HepG2 (cell line): ENCODE data around the gene TNFAIP6. TPM values are rescaled to one million over a fixed set of nuclear protein-coding genes. Genes with fewer than 3 reads are reported as not detected.
"Not testable (repeated sequence)": the region's sequence is repeated elsewhere in the genome, so short reads cannot be mapped to it uniquely, and the experiment has no call there.

Source experiments
- ATAC-seq: fragments of 200-7000 bp; cut with Tn5 transposase; 3 replicates; pipeline ENCODE4 v1.9.1; 2020; ENCODE audit warnings: mild to moderate bottlenecking, moderate library complexity
- BruUV-seq: library from RNA; stranded (reverse); fragments of 400-500 nt; replicated peaks from 2 replicates; lab custom pipeline; 2021; lab: Mats Ljungman, UMichigan
- CTCF ChIA-PET: fragments of 300-600 bp; formaldehyde crosslinking; extraction: SDS; loops from one replicate; lab custom pipeline; 2021; ENCODE audit warnings: low total read pairs, inconsistent platforms, low intra/inter-chr PET ratio; lab: Yijun Ruan, JAX
- POLR2A ChIA-PET: fragments of 350-600 bp; sonication (Branson Sonifier 250); formaldehyde crosslinking; loops from one replicate; lab custom pipeline; 2020; ENCODE audit warnings: antibody characterized with exemption, inconsistent platforms; lab: Yijun Ruan, JAX
- DNase-seq: peaks from one replicate; pipeline ENCODE4 v3.0.0-alpha.2; 2015; ENCODE audit warnings: low spot score
- FAIRE-seq: peaks from 3 replicates; lab custom pipeline; 2011; peaks lifted over from hg19 to GRCh38; lab: Jason Lieb, UNC
- H2AFZ ChIP-seq: one replicate; pipeline ENCODE4 v1.6.1; 2011; ENCODE audit warnings: low read length, inconsistent platforms
- H3K27ac ChIP-seq: fragments of 300-600 bp; 3 replicates; pipeline ENCODE4 v1.8.0; 2011; ENCODE audit warnings: mixed run types, mild to moderate bottlenecking, mixed read lengths, low read length, inconsistent platforms; ENCODE audit not compliant: insufficient read depth; ENCODE audit errors: extremely low read length
- H3K27me3 ChIP-seq, 2 experiments: fragments of 200-600 bp in 1 of 2; 2 replicates in 1 of 2; 3 replicates in 1 of 2; pipeline versions ENCODE4 v1.6.0 to v1.8.0; 2011; ENCODE audit warnings: low read length in 2 of 2, mild to moderate bottlenecking in 2 of 2, moderate library complexity in 2 of 2, inconsistent platforms in 1 of 2; ENCODE audit not compliant: insufficient read depth in 2 of 2, control insufficient read depth in 1 of 2
- H3K36me3 ChIP-seq, 2 experiments: fragments of 200-600 bp in 1 of 2; replicated peaks in 1 of 2; 2 replicates in 1 of 2; 3 replicates in 1 of 2; pipeline versions ENCODE4 v1.5.1 to v1.8.0; 2011; ENCODE audit warnings: low read length in 2 of 2, inconsistent platforms in 1 of 2; ENCODE audit not compliant: insufficient read depth in 2 of 2, control insufficient read depth in 1 of 2
- H3K4me1 ChIP-seq: 2 replicates; pipeline ENCODE4 v1.5.1; 2012; ENCODE audit warnings: low read length, inconsistent platforms; ENCODE audit not compliant: insufficient read depth
- H3K4me2 ChIP-seq: 2 replicates; pipeline ENCODE4 v1.6.0; 2011; ENCODE audit warnings: low read depth, low read length, inconsistent platforms
- H3K4me3 ChIP-seq, 3 experiments: fragments of 200-600 bp in 1 of 3; sonication (generic), shearing (Covaris generic) in 1 of 3; replicated peaks in 1 of 3; 2 replicates each; pipeline ENCODE4 v1.5.1; 2011 to 2016; ENCODE audit warnings: low read length in 3 of 3, inconsistent platforms in 2 of 3, low read depth in 2 of 3, mild to moderate bottlenecking in 2 of 3, control low read depth in 1 of 3, mixed read lengths in 1 of 3; ENCODE audit not compliant: insufficient read depth in 1 of 3
- H3K79me2 ChIP-seq: one replicate; pipeline ENCODE4 v1.6.1; 2011; ENCODE audit warnings: low read length, inconsistent platforms; ENCODE audit not compliant: insufficient read depth
- H3K9ac ChIP-seq: 2 replicates; pipeline ENCODE4 v1.6.0; 2011; ENCODE audit warnings: mild to moderate bottlenecking, low read depth, low read length, inconsistent platforms; ENCODE audit not compliant: insufficient read depth
- H3K9me3 ChIP-seq: 2 replicates; pipeline ENCODE4 v1.5.1; 2012; ENCODE audit warnings: mild to moderate bottlenecking, low read length
- H4K20me1 ChIP-seq: 2 replicates; pipeline ENCODE4 v1.6.0; 2011; ENCODE audit warnings: inconsistent platforms, mild to moderate bottlenecking, low read length, moderate library complexity; ENCODE audit not compliant: insufficient read depth
- FOXJ3 ChIP-seq: sonication (generic); formaldehyde crosslinking; IDR thresholded peaks from 2 replicates; pipeline ENCODE4 v1.4.0; 2020; ENCODE audit warnings: missing genetic modification reagents, mild to moderate bottlenecking, borderline replicate concordance
- ZBTB14 ChIP-seq: sonication (generic); formaldehyde crosslinking; IDR thresholded peaks from 2 replicates; pipeline ENCODE4 v1.4.0; 2020; ENCODE audit warnings: missing genetic modification reagents
- WGBS: methylation state at CpG from one replicate; pipeline ENCODE4 v1.1.6; 2017; ENCODE audit warnings: low lambda C conversion rate; 5-methylcytosine and 5-hydroxymethylcytosine counted together
- in situ Hi-C: cut with HindIII; loops from 2 replicates; pipeline ENCODE4 v1.10.0; 2017; ENCODE audit warnings: low pct_unique_long_range_greater_than_20kb; ENCODE audit not compliant: extremely low pct_ligation_motif_present
- intact Hi-C: fragments of 100-400 bp; cut with micrococcal nuclease; formaldehyde crosslinking; loops from one replicate; pipeline ENCODE4 v1.10.0; 2022; ENCODE audit not compliant: unreplicated experiment
- polyA plus RNA-seq, 8 experiments: library from polyadenylated mRNA; depleted of rRNA in 3 of 8; stranded (reverse) in 7 of 8; unstranded in 1 of 8; fragments of >200 nt; fragmentation: Illumina TruSeq in 4 of 8; extraction: Trizol in 4 of 8; gene quantifications; 2 replicates each; pipeline versions ENCODE4 v1.2.1 to v1.2.3, GENCODE V29; 2011 to 2016; ENCODE audit warnings: low read depth in 4 of 8, missing spikeins in 1 of 8, mixed read lengths in 1 of 8; ENCODE audit not compliant: insufficient read depth in 1 of 8
- total RNA-seq, 5 experiments: library from RNA; depleted of rRNA; stranded (reverse); fragments of >200 nt; fragmentation: Illumina TruSeq; extraction: Trizol; gene quantifications; 2 replicates each; pipeline ENCODE4 v1.2.3, GENCODE V29; 2016; ENCODE audit warnings: low read depth in 1 of 5

TNFAIP6 gene
- total and polyA plus RNA-seq, 2 of the 13 experiments (the other 11 are each of a cell fraction or from before 2014, with no cell fraction given), result not detected

- TF ChIP-seq FOXJ3 (no peak), ZBTB14 (no peak)
These were observed at the start of gene TNFAIP6 (continued) for GRCh38 chr2:151357359-151357758.

- H3K27ac ChIP-seq, H3K9me3 ChIP-seq, H3K9ac ChIP-seq, FAIRE-seq, DNase-seq, H3K79me2 ChIP-seq, in situ Hi-C loops, intact Hi-C loops, CTCF ChIA-PET, POLR2A ChIA-PET, H3K36me3 ChIP-seq, H3K4me1 ChIP-seq, H3K4me3 ChIP-seq, H2AFZ ChIP-seq, ATAC-seq, BruUV-seq, H4K20me1 ChIP-seq: not testable (repeated sequence)
- H3K4me2 ChIP-seq, result peak overlapping the region; percentile 36; the same call in 1 of the 2 replicates
- peaks cover 0 to 14% of the 10 kb centered on the region in 2 experiments; a peak in 2 of 5 replicates for H3K27me3 ChIP-seq
- 64% methylated on average over 6 of the region's 6 CpGs for whole genome bisulfite sequencing
These were observed 47.1 kb upstream of the TNFAIP6 start for GRCh38 chr2:151310313-151310712.

- H3K4me1 ChIP-seq, DNase-seq, H4K20me1 ChIP-seq, H3K9ac ChIP-seq, H3K4me2 ChIP-seq, in situ Hi-C loops, H2AFZ ChIP-seq, BruUV-seq, H3K79me2 ChIP-seq, H3K36me3 ChIP-seq, intact Hi-C loops, H3K27ac ChIP-seq, H3K4me3 ChIP-seq, ATAC-seq, H3K9me3 ChIP-seq, CTCF ChIA-PET, POLR2A ChIA-PET, FAIRE-seq: not testable (repeated sequence)
- H3K27me3 ChIP-seq, result peaks cover 0 to 24% of the 10 kb centered on the region in 2 experiments; a peak in 2 of 5 replicates
- WGBS, result 21% methylated on average over 6 of the region's 6 CpGs
These were observed 45.0 kb upstream of the TNFAIP6 start for GRCh38 chr2:151312440-151312839.
